Metanephros (tissue), 2 donors: ENCODE results near the gene SLC25A5. TPM values are rescaled to one million over a fixed set of nuclear protein-coding genes. Genes with fewer than 3 reads are reported as not detected.

Experiments
- small RNA-seq: library from RNA; depleted of rRNA; stranded (forward); fragments of <200 nt; gene quantifications from one replicate; pipeline ENCODE3, GENCODE V24; 2014; ENCODE audit warnings: low replicate concordance
- total RNA-seq: library from RNA; depleted of rRNA; stranded (reverse); fragments of >200 nt; gene quantifications from one replicate; pipeline ENCODE4 v1.2.3, GENCODE V29; 2014

The SLC25A5 gene
- total RNA-seq, result 227 TPM

GRCh38 chrX:119467842-119468550 lies at the start of gene SLC25A5:
SLC25A5 (plus strand) TSS chrX:119468444; CDS start chrX:119468516, 72 bp downstream.

Small RNAs within 50 kb of the gene (small RNA-seq; reads per million reads assigned to genes)
- gene RNU1-67P, result 0.21 reads per million
- not detected for gene RNY3P16

Other genes starting within 250 kb of the SLC25A5 start
- gene PGRMC1, start 232.2 kb upstream of the SLC25A5 start, total RNA-seq, result 208 TPM
- gene SLC25A43, start 69.1 kb upstream of the SLC25A5 start, total RNA-seq, result 5.4 TPM
- 31.6 TPM for gene STEEP1, start 97.0 kb downstream of the SLC25A5 start, total RNA-seq
- 40.2 TPM for gene UBE2A, start 106.1 kb downstream of the SLC25A5 start, total RNA-seq
- 8.3 TPM for gene NKRF, start 138.0 kb downstream of the SLC25A5 start, total RNA-seq
- gene SEPTIN6, start 224.7 kb downstream of the SLC25A5 start, total RNA-seq, result 30.0 TPM